ENCODE measurements around the gene ZNF532.
A peak's percentile ranks its signal among the peaks of the same experiment; 100 is the strongest.
"Not testable (repeated sequence)": the region's sequence is repeated elsewhere in the genome, so short reads cannot be mapped to it uniquely, and the experiment has no call there.

The ZNF532 gene

GRCh38 chr18:59021500-59021899, 156.8 kb downstream of the ZNF532 start:
- no peak overlapping the region for H3K4me3 ChIP-seq (ENCODE audit: low read depth, low read length)
- TF ChIP-seq CTCF (IDR thresholded peaks at IDR 0.05; ENCODE audit: control insufficient read depth, extremely low read depth, insufficient read depth): no peak
- DNase-seq (ENCODE audit: low read depth): no peak

- H3K4me3 ChIP-seq (ENCODE audit: low read depth, low read length): no peak overlapping the region
- no peak for TF ChIP-seq CTCF (IDR thresholded peaks at IDR 0.05; ENCODE audit: control insufficient read depth, extremely low read depth, insufficient read depth)
- DNase-seq (ENCODE audit: low read depth): no peak
Observed at GRCh38 chr18:59022167-59022945, 157.7 kb downstream of the ZNF532 start.

- TF ChIP-seq CTCF (IDR thresholded peaks at IDR 0.05; ENCODE audit: control insufficient read depth, extremely low read depth, insufficient read depth): no peak
- no peak for DNase-seq (ENCODE audit: low read depth)
- no peak overlapping the region for H3K4me3 ChIP-seq (ENCODE audit: low read depth, low read length)
Observed at GRCh38 chr18:59024829-59025228, 160.2 kb downstream of the ZNF532 start.

GRCh38 chr18:59025532-59025931, 160.9 kb downstream of the ZNF532 start:
- DNase-seq (ENCODE audit: low read depth); H3K4me3 ChIP-seq (ENCODE audit: low read depth, low read length): not testable (repeated sequence)

GRCh38 chr18:59026364-59026763, 161.7 kb downstream of the ZNF532 start:
- no peak for TF ChIP-seq CTCF (IDR thresholded peaks at IDR 0.05; ENCODE audit: control insufficient read depth, extremely low read depth, insufficient read depth)
- DNase-seq (ENCODE audit: low read depth): peak; percentile 17
- H3K4me3 ChIP-seq (ENCODE audit: low read depth, low read length): no peak overlapping the region

GRCh38 chr18:59026831-59027410, 162.2 kb downstream of the ZNF532 start:
- DNase-seq (ENCODE audit: low read depth): no peak
- no peak for TF ChIP-seq CTCF (IDR thresholded peaks at IDR 0.05; ENCODE audit: control insufficient read depth, extremely low read depth, insufficient read depth)
- no peak overlapping the region for H3K4me3 ChIP-seq (ENCODE audit: low read depth, low read length)

- no peak for DNase-seq (ENCODE audit: low read depth)
- no peak for TF ChIP-seq CTCF (IDR thresholded peaks at IDR 0.05; ENCODE audit: control insufficient read depth, extremely low read depth, insufficient read depth)
- H3K4me3 ChIP-seq (ENCODE audit: low read depth, low read length): no peak overlapping the region
Observed at GRCh38 chr18:59029663-59030429, 165.2 kb downstream of the ZNF532 start.
